IMR-90 (cell line): ENCODE data around the gene NSL1. TPM values are rescaled to one million over a fixed set of nuclear protein-coding genes. Genes with fewer than 3 reads are reported as not detected.

Experiments used
- ATAC-seq: fragments of 200-7000 bp; cut with Tn5 transposase; 2 replicates; pipeline ENCODE4 v1.9.1; 2020; ENCODE audit warnings: low read depth, mild to moderate bottlenecking, moderate library complexity
- BruUV-seq: library from RNA; stranded (reverse); fragments of 400-500 nt; replicated peaks from 2 replicates; lab custom pipeline; 2021; lab: Mats Ljungman, UMichigan
- CTCF ChIA-PET: fragments of 300-600 bp; formaldehyde crosslinking; extraction: SDS; loops from one replicate; lab custom pipeline; 2021; ENCODE audit warnings: antibody characterized with exemption; lab: Yijun Ruan, JAX
- POLR2A ChIA-PET: fragments of 300-600 bp; sonication (Branson Sonifier 250); formaldehyde crosslinking; loops from one replicate; lab custom pipeline; 2022; ENCODE audit warnings: antibody characterized with exemption; ENCODE audit not compliant: unreplicated experiment; lab: Charles Lee
- DNase-seq: peaks from one replicate; pipeline ENCODE4 v3.0.0; 2013
- H2AFZ ChIP-seq: replicated peaks from 2 replicates; pipeline ENCODE3; 2013; ENCODE audit warnings: low read length, mild to moderate bottlenecking; ENCODE audit not compliant: poor library complexity
- H2AK5ac ChIP-seq: 2 replicates; pipeline ENCODE4 v1.6.1; 2013; ENCODE audit warnings: low read depth, low read length, inconsistent platforms
- H2AK9ac ChIP-seq: replicated peaks from 2 replicates; pipeline ENCODE3; 2013; ENCODE audit warnings: mild to moderate bottlenecking, low read depth, low read length, moderate library complexity; ENCODE audit not compliant: poor library complexity
- H2BK120ac ChIP-seq: 2 replicates; pipeline ENCODE4 v1.6.1; 2013; ENCODE audit warnings: low read depth, low read length, inconsistent platforms
- H2BK15ac ChIP-seq: 3 replicates; pipeline ENCODE4 v1.6.1; 2013; ENCODE audit warnings: low read depth, low read length, inconsistent platforms
- H2BK20ac ChIP-seq: 2 replicates; pipeline ENCODE4 v1.6.1; 2013; ENCODE audit warnings: low read depth, mild to moderate bottlenecking, inconsistent platforms, low read length, moderate library complexity
- H2BK5ac ChIP-seq: 2 replicates; pipeline ENCODE4 v1.6.1; 2013; ENCODE audit warnings: mild to moderate bottlenecking, low read depth, low read length, inconsistent platforms; ENCODE audit not compliant: poor library complexity, severe bottlenecking
- H3K14ac ChIP-seq: replicated peaks from 2 replicates; pipeline ENCODE4 v1.6.1; 2013; ENCODE audit warnings: low read depth, low read length, inconsistent platforms
- H3K18ac ChIP-seq: 2 replicates; pipeline ENCODE4 v1.6.1; 2013; ENCODE audit warnings: low read depth, low read length, control low read depth
- H3K23ac ChIP-seq: 2 replicates; pipeline ENCODE4 v1.6.1; 2013; ENCODE audit warnings: low read depth, low read length, inconsistent platforms
- H3K27ac ChIP-seq: 2 replicates; pipeline ENCODE4 v1.5.1; 2013; ENCODE audit warnings: mild to moderate bottlenecking, control low read depth, low read length; ENCODE audit not compliant: insufficient read depth
- H3K27me3 ChIP-seq: 2 replicates; pipeline ENCODE4 v1.6.1; 2013; ENCODE audit warnings: low read length; ENCODE audit not compliant: control insufficient read depth, insufficient read depth
- H3K36me3 ChIP-seq: 2 replicates; pipeline ENCODE4 v1.6.1; 2013; ENCODE audit warnings: low read length, mixed read lengths; ENCODE audit not compliant: control insufficient read depth, insufficient read depth
- H3K4ac ChIP-seq: 2 replicates; pipeline ENCODE4 v1.6.1; 2013; ENCODE audit warnings: low read depth, low read length, inconsistent platforms
- H3K4me1 ChIP-seq: 2 replicates; pipeline ENCODE4 v1.6.1; 2013; ENCODE audit warnings: low read length, mixed read lengths; ENCODE audit not compliant: control insufficient read depth, insufficient read depth
- H3K4me2 ChIP-seq: 2 replicates; pipeline ENCODE4 v1.6.1; 2013; ENCODE audit warnings: low read depth, mild to moderate bottlenecking, control low read depth, low read length, moderate library complexity
- H3K4me3 ChIP-seq: 2 replicates; pipeline ENCODE4 v1.5.1; 2013; ENCODE audit warnings: low read depth, mild to moderate bottlenecking, control low read depth, low read length, moderate library complexity; ENCODE audit not compliant: insufficient read depth
- H3K56ac ChIP-seq: 2 replicates; pipeline ENCODE4 v1.6.1; 2013; ENCODE audit warnings: low read length, inconsistent platforms; ENCODE audit not compliant: insufficient read depth; ENCODE audit errors: extremely low read depth
- H3K79me1 ChIP-seq, 2 experiments: 2 replicates each; pipeline ENCODE4 v1.6.1; 2013; ENCODE audit warnings: low read length in 2 of 2, inconsistent platforms in 1 of 2, low read depth in 1 of 2
- H3K9ac ChIP-seq: 2 replicates; pipeline ENCODE4 v1.6.1; 2013; ENCODE audit warnings: low read depth, low read length, control low read depth
- H3K9me1 ChIP-seq: 2 replicates; pipeline ENCODE4 v1.6.1; 2013; ENCODE audit warnings: low read length, inconsistent platforms; ENCODE audit not compliant: insufficient read depth
- H3K9me3 ChIP-seq: 2 replicates; pipeline ENCODE4 v1.6.1; 2013; ENCODE audit warnings: low read length; ENCODE audit not compliant: control insufficient read depth, insufficient read depth
- H4K20me1 ChIP-seq: 2 replicates; pipeline ENCODE4 v1.6.1; 2013; ENCODE audit warnings: low read length, inconsistent platforms; ENCODE audit not compliant: insufficient read depth
- H4K5ac ChIP-seq: 2 replicates; pipeline ENCODE4 v1.6.1; 2013; ENCODE audit warnings: mild to moderate bottlenecking, low read depth, low read length, control low read depth
- H4K8ac ChIP-seq, 2 experiments: 2 replicates each; pipeline ENCODE4 v1.6.1; 2013; ENCODE audit warnings: low read depth in 2 of 2, low read length in 2 of 2, control low read depth in 1 of 2, inconsistent platforms in 1 of 2
- H4K91ac ChIP-seq: 2 replicates; pipeline ENCODE4 v1.6.1; 2013; ENCODE audit warnings: low read depth, low read length, inconsistent platforms; ENCODE audit not compliant: insufficient read depth
- BHLHE40 ChIP-seq: fragments of 150-350 bp; IDR thresholded peaks from 2 replicates; pipeline ENCODE4 v1.6.1; 2016; ENCODE audit warnings: mild to moderate bottlenecking, low read depth, low read length
- CEBPB ChIP-seq: IDR thresholded peaks from 2 replicates; pipeline ENCODE4 v1.6.1; 2012; ENCODE audit warnings: low read depth, low read length, improper control_type of control experiment
- CTCF ChIP-seq: conservative IDR thresholded peaks from 2 replicates; pipeline ENCODE4 v1.5.1; 2012; ENCODE audit warnings: mild to moderate bottlenecking, low read depth, low read length, improper control_type of control experiment
- FOS ChIP-seq: fragments of 150-350 bp; IDR thresholded peaks from 2 replicates; pipeline ENCODE4 v1.6.1; 2016; ENCODE audit warnings: low read depth, low read length
- MXI1 ChIP-seq: IDR thresholded peaks from 2 replicates; pipeline ENCODE4 v1.6.1; 2012; ENCODE audit warnings: low read depth, mild to moderate bottlenecking, low read length, moderate library complexity, borderline replicate concordance
- NFE2L2 ChIP-seq: fragments of 150-350 bp; IDR thresholded peaks from 2 replicates; pipeline ENCODE4 v1.6.1; 2016; ENCODE audit warnings: low read depth, mild to moderate bottlenecking, low read length
- POLR2A ChIP-seq: IDR thresholded peaks from 2 replicates; pipeline ENCODE4 v1.6.1; 2012; ENCODE audit warnings: mild to moderate bottlenecking, low read depth, low read length
- RCOR1 ChIP-seq: IDR thresholded peaks from 2 replicates; pipeline ENCODE4 v1.6.1; 2012; ENCODE audit warnings: mild to moderate bottlenecking, low read length, improper control_type of control experiment; ENCODE audit not compliant: insufficient replicate concordance
- SMC3 ChIP-seq: fragments of 150-350 bp; IDR thresholded peaks from 2 replicates; pipeline ENCODE4 v1.6.1; 2016; ENCODE audit warnings: low read depth, mild to moderate bottlenecking, antibody characterized with exemption, low read length, moderate library complexity
- WGBS, 2 experiments: methylation state at CpG; one replicate each; pipeline versions ENCODE4 v1.1.5 to v1.1.7; 2013; ENCODE audit warnings: missing lambda C conversion rate in 2 of 2; ENCODE audit not compliant: insufficient read length in 1 of 2; ENCODE audit errors: extremely low coverage in 2 of 2; 5-methylcytosine and 5-hydroxymethylcytosine counted together
- dilution Hi-C: fragments of 300-500 bp; cut with HindIII; formaldehyde crosslinking; loops from one replicate; pipeline ENCODE4 v1.14.3; 2018; ENCODE audit warnings: low sequenced_read_pairs; ENCODE audit not compliant: unreplicated experiment
- in situ Hi-C: fragments of 300-500 bp; cut with MboI; formaldehyde crosslinking; loops from 3 replicates; pipeline ENCODE4 v1.14.3; 2019; ENCODE audit warnings: low sequenced_read_pairs, inconsistent platforms, mixed read lengths
- intact Hi-C: fragments of 100-400 bp; cut with micrococcal nuclease; formaldehyde crosslinking; loops from 2 replicates; pipeline ENCODE4 v1.10.0; 2022
- polyA plus RNA-seq, 3 experiments: library from polyadenylated mRNA; depleted of rRNA; stranded (reverse); fragments of >200 nt; gene quantifications; 2 replicates each; pipeline ENCODE4 v1.2.3, GENCODE V29; 2012; ENCODE audit warnings: low replicate concordance in 1 of 3
- total RNA-seq: library from RNA; depleted of rRNA; stranded (reverse); fragments of >200 nt; gene quantifications from 2 replicates; pipeline ENCODE4 v1.2.3, GENCODE V29; 2012
- TF ChIP-seq, protein P1 (sequence below): fragments of 150-350 bp; IDR thresholded peaks from 2 replicates; pipeline ENCODE4 v1.6.1; 2016; ENCODE audit warnings: low read depth, mild to moderate bottlenecking, low read length, moderate library complexity, borderline replicate concordance

The NSL1 gene
- total and polyA plus RNA-seq, 2 of the 4 experiments (the other 2 are of a cell fraction), result 19.1 to 42.5 TPM

DNA sequence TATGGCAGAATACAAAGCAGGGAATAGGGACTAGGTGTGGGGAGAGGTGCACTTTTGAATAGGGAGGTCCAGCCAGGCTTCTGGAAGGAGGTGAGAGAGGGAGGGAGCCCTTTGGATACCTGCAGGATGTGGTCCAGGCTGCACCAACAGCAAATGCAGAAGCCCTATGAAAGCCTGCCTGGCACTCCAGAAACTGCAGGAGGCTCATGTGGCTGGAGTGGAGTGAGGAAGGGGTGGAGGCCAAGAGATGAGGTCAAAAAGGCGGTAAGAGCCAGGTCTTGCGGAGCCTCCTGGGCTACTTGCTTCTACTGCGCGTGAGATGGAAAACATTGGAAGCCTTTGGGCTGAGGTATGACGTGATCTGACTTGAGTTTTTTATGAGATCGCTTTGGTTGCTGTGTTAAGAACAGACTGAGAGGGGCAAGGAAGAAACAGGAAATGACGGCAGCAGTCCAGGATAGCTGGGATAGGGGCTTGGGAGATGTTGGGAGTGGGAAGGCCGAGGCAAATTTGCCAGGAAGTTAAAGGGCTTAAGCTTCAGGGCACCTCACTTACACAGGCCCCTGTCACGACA lies 87.5 kb downstream of the NSL1 start:
- CTCF ChIA-PET, result no interaction called here
- POLR2A ChIA-PET, result no interaction called here
- no peak overlapping the region for H4K8ac ChIP-seq
- no peak overlapping the region for H3K4me2 ChIP-seq
- no peak overlapping the region for H2AK9ac ChIP-seq
- no peaks in the 10 kb centered on the region for H3K27me3 ChIP-seq
- no peaks in the 10 kb centered on the region for H3K9me3 ChIP-seq
- no peak overlapping the region for H3K27ac ChIP-seq
- H3K23ac ChIP-seq, result no peak overlapping the region
- WGBS, 2 experiments, result 84% methylated on average over 8 of the region's 9 CpGs; no CpG with 5 or more reads in 1 of the 2 experiments
- no peak overlapping the region for H4K5ac ChIP-seq
- H2BK120ac ChIP-seq, result no peak overlapping the region
- H2BK15ac ChIP-seq, result no peak overlapping the region
- DNase-seq, result no peak
- ATAC-seq, result no peak
- in situ Hi-C loops, result no loop called here
- no peaks in the 10 kb centered on the region for H3K36me3 ChIP-seq
- H4K91ac ChIP-seq, result no peak overlapping the region
- no peak overlapping the region for H3K14ac ChIP-seq
- H3K4ac ChIP-seq, result no peak overlapping the region
- no peak overlapping the region for H2BK20ac ChIP-seq
- intact Hi-C loops, result loop anchor here (5.0 kb wide), 1 partner anchor 92 kb away; no protein-coding TSS in a partner anchor
- no peak overlapping the region for H2AK5ac ChIP-seq
- dilution Hi-C loops, result no loop called here
- no peak overlapping the region for H3K18ac ChIP-seq
- H3K4me1 ChIP-seq, result 0 out of 2 replicates have a peak, but pooled peaks cover 1% of the 10 kb centered on the region
- H2AFZ ChIP-seq, result peak overlapping the region; percentile 13
- H3K9ac ChIP-seq, result no peak overlapping the region
- no peak overlapping the region for H3K4me3 ChIP-seq
- H3K9me1 ChIP-seq, result no peaks in the 10 kb centered on the region
- TF ChIP-seq SMC3 (no peak), CTCF (no peak), POLR2A (no peak), CEBPB (no peak), FOS (no peak), MXI1 (no peak), NFE2L2 (no peak), BHLHE40 (no peak), RCOR1 (no peak)
- TF ChIP-seq, protein P1, sequence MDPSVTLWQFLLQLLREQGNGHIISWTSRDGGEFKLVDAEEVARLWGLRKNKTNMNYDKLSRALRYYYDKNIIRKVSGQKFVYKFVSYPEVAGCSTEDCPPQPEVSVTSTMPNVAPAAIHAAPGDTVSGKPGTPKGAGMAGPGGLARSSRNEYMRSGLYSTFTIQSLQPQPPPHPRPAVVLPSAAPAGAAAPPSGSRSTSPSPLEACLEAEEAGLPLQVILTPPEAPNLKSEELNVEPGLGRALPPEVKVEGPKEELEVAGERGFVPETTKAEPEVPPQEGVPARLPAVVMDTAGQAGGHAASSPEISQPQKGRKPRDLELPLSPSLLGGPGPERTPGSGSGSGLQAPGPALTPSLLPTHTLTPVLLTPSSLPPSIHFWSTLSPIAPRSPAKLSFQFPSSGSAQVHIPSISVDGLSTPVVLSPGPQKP, result no peak
- no peaks in the 10 kb centered on the region for H4K20me1 ChIP-seq
- H3K56ac ChIP-seq, result no peak overlapping the region
- no peak overlapping the region for H2BK5ac ChIP-seq
- no TSS peak for BruUV-seq
- H3K79me1 ChIP-seq, result no peaks in the 10 kb centered on the region
